ENCODE measurements around the gene ZNF101.
"Not testable (repeated sequence)": the region's sequence is repeated elsewhere in the genome, so short reads cannot be mapped to it uniquely, and the experiment has no call there.

ZNF101 gene

GRCh38 chr19:19689023-19689422, 20.4 kb downstream of the ZNF101 start:
- not testable (repeated sequence) for H3K4me1 ChIP-seq (ENCODE audit: insufficient read depth, low read length); H3K9ac ChIP-seq (ENCODE audit: low read depth, low read length); H3K27ac ChIP-seq (ENCODE audit: low read depth, low read length); H3K36me3 ChIP-seq (ENCODE audit: insufficient read depth, low read length); H3K9me3 ChIP-seq (ENCODE audit: insufficient read depth, low read depth, low read length); H3K27me3 ChIP-seq (ENCODE audit: insufficient read depth, low read length); H3K4me3 ChIP-seq (ENCODE audit: low read length)
- WGBS, result over 99% methylated on average over 10 of the region's 10 CpGs

- Histone ChIP-seq H3K4me3 (ENCODE audit: low read length) (no peak overlapping the region), H3K27ac (ENCODE audit: low read depth, low read length) (no peak overlapping the region), H3K36me3 (ENCODE audit: insufficient read depth, low read length) (no peaks in the 10 kb centered on the region), H3K4me1 (ENCODE audit: insufficient read depth, low read length) (no peaks in the 10 kb centered on the region), H3K9me3 (ENCODE audit: insufficient read depth, low read depth, low read length) (no peaks in the 10 kb centered on the region), H3K27me3 (ENCODE audit: insufficient read depth, low read length) (no peaks in the 10 kb centered on the region), H3K9ac (ENCODE audit: low read depth, low read length) (no peak overlapping the region)
- 95% methylated on average over 10 of the region's 10 CpGs for WGBS
Observed at GRCh38 chr19:19691683-19692082, 23.0 kb downstream of the ZNF101 start.

GRCh38 chr19:19696386-19696785, 27.7 kb downstream of the ZNF101 start:
- Histone ChIP-seq H3K4me1 (ENCODE audit: insufficient read depth, low read length) (no peaks in the 10 kb centered on the region), H3K9ac (ENCODE audit: low read depth, low read length) (no peak overlapping the region), H3K27me3 (ENCODE audit: insufficient read depth, low read length) (no peaks in the 10 kb centered on the region), H3K9me3 (ENCODE audit: insufficient read depth, low read depth, low read length) (no peaks in the 10 kb centered on the region), H3K27ac (ENCODE audit: low read depth, low read length) (no peak overlapping the region), H3K36me3 (ENCODE audit: insufficient read depth, low read length) (no peaks in the 10 kb centered on the region), H3K4me3 (ENCODE audit: low read length) (no peak overlapping the region)
- 81% methylated on average over 2 of the region's 2 CpGs for WGBS

- Histone ChIP-seq H3K36me3 (ENCODE audit: insufficient read depth, low read length) (no peaks in the 10 kb centered on the region), H3K4me3 (ENCODE audit: low read length) (no peak overlapping the region), H3K27me3 (ENCODE audit: insufficient read depth, low read length) (no peaks in the 10 kb centered on the region), H3K9ac (ENCODE audit: low read depth, low read length) (no peak overlapping the region), H3K27ac (ENCODE audit: low read depth, low read length) (no peak overlapping the region), H3K4me1 (ENCODE audit: insufficient read depth, low read length) (no peaks in the 10 kb centered on the region), H3K9me3 (ENCODE audit: insufficient read depth, low read depth, low read length) (no peaks in the 10 kb centered on the region)
- 90% methylated on average over 5 of the region's 5 CpGs for WGBS
Observed at GRCh38 chr19:19697589-19697988, 28.9 kb downstream of the ZNF101 start.

- 81% methylated on average over 1 of the region's 1 CpG for WGBS
- not testable (repeated sequence) for H3K9ac ChIP-seq (ENCODE audit: low read depth, low read length); H3K4me3 ChIP-seq (ENCODE audit: low read length); H3K27ac ChIP-seq (ENCODE audit: low read depth, low read length); H3K9me3 ChIP-seq (ENCODE audit: insufficient read depth, low read depth, low read length); H3K27me3 ChIP-seq (ENCODE audit: insufficient read depth, low read length); H3K36me3 ChIP-seq (ENCODE audit: insufficient read depth, low read length); H3K4me1 ChIP-seq (ENCODE audit: insufficient read depth, low read length)
Observed at GRCh38 chr19:19700493-19700892, 31.9 kb downstream of the ZNF101 start.

GRCh38 chr19:19704836-19705235, 36.2 kb downstream of the ZNF101 start:
- H3K4me1 ChIP-seq (ENCODE audit: insufficient read depth, low read length), result no peaks in the 10 kb centered on the region
- H3K36me3 ChIP-seq (ENCODE audit: insufficient read depth, low read length), result peaks cover 13% of the 10 kb centered on the region
- 85% methylated on average over 6 of the region's 6 CpGs for WGBS
- no peak overlapping the region for H3K9ac ChIP-seq (ENCODE audit: low read depth, low read length)
- H3K4me3 ChIP-seq (ENCODE audit: low read length), result no peak overlapping the region
- H3K27ac ChIP-seq (ENCODE audit: low read depth, low read length), result no peak overlapping the region
- H3K27me3 ChIP-seq (ENCODE audit: insufficient read depth, low read length), result no peaks in the 10 kb centered on the region
- peaks cover 27% of the 10 kb centered on the region for H3K9me3 ChIP-seq (ENCODE audit: insufficient read depth, low read depth, low read length)

- no peaks in the 10 kb centered on the region for H3K4me1 ChIP-seq (ENCODE audit: insufficient read depth, low read length)
- peaks cover 83% of the 10 kb centered on the region for H3K9me3 ChIP-seq (ENCODE audit: insufficient read depth, low read depth, low read length)
- no peak overlapping the region for H3K9ac ChIP-seq (ENCODE audit: low read depth, low read length)
- WGBS, result 97% methylated on average over 2 of the region's 2 CpGs
- H3K36me3 ChIP-seq (ENCODE audit: insufficient read depth, low read length), result peaks cover 61% of the 10 kb centered on the region
- peak overlapping the region; percentile 22; the same call in 1 of the 2 replicates for H3K4me3 ChIP-seq (ENCODE audit: low read length)
- H3K27me3 ChIP-seq (ENCODE audit: insufficient read depth, low read length), result no peaks in the 10 kb centered on the region
- no peak overlapping the region for H3K27ac ChIP-seq (ENCODE audit: low read depth, low read length)
Observed at GRCh38 chr19:19710506-19710905, 41.9 kb downstream of the ZNF101 start.

- Histone ChIP-seq H3K27me3 (ENCODE audit: insufficient read depth, low read length) (no peaks in the 10 kb centered on the region), H3K9me3 (ENCODE audit: insufficient read depth, low read depth, low read length) (peaks cover 93% of the 10 kb centered on the region), H3K4me3 (ENCODE audit: low read length) (peak overlapping the region; percentile 22; the same call in 1 of the 2 replicates), H3K4me1 (ENCODE audit: insufficient read depth, low read length) (no peaks in the 10 kb centered on the region), H3K36me3 (ENCODE audit: insufficient read depth, low read length) (peaks cover 61% of the 10 kb centered on the region), H3K9ac (ENCODE audit: low read depth, low read length) (no peak overlapping the region), H3K27ac (ENCODE audit: low read depth, low read length) (no peak overlapping the region)
- WGBS, result 95% methylated on average over 14 of the region's 14 CpGs
Observed at GRCh38 chr19:19711306-19711933, 42.8 kb downstream of the ZNF101 start.

- no peak overlapping the region for H3K27ac ChIP-seq (ENCODE audit: low read depth, low read length)
- H3K4me3 ChIP-seq (ENCODE audit: low read length), result peak overlapping the region; percentile 18; the same call in 1 of the 2 replicates
- WGBS, result 98% methylated on average over 9 of the region's 10 CpGs
- H3K36me3 ChIP-seq (ENCODE audit: insufficient read depth, low read length), result peaks cover 64% of the 10 kb centered on the region
- no peak overlapping the region for H3K9ac ChIP-seq (ENCODE audit: low read depth, low read length)
- H3K4me1 ChIP-seq (ENCODE audit: insufficient read depth, low read length), result no peaks in the 10 kb centered on the region
- peaks cover 99% of the 10 kb centered on the region for H3K9me3 ChIP-seq (ENCODE audit: insufficient read depth, low read depth, low read length)
- no peaks in the 10 kb centered on the region for H3K27me3 ChIP-seq (ENCODE audit: insufficient read depth, low read length)
Observed at GRCh38 chr19:19711934-19712828, 43.5 kb downstream of the ZNF101 start.

GRCh38 chr19:19719798-19720197, 51.2 kb downstream of the ZNF101 start:
- no peak overlapping the region for H3K27ac ChIP-seq (ENCODE audit: low read depth, low read length)
- H3K4me3 ChIP-seq (ENCODE audit: low read length), result no peak overlapping the region
- H3K9me3 ChIP-seq (ENCODE audit: insufficient read depth, low read depth, low read length), result peaks cover 64% of the 10 kb centered on the region
- no peak overlapping the region for H3K9ac ChIP-seq (ENCODE audit: low read depth, low read length)
- peaks cover 14% of the 10 kb centered on the region; the same call in 1 of the 2 replicates for H3K36me3 ChIP-seq (ENCODE audit: insufficient read depth, low read length)
- no peaks in the 10 kb centered on the region for H3K27me3 ChIP-seq (ENCODE audit: insufficient read depth, low read length)
- no peaks in the 10 kb centered on the region for H3K4me1 ChIP-seq (ENCODE audit: insufficient read depth, low read length)
- 97% methylated on average over 1 of the region's 2 CpGs for WGBS

GRCh38 chr19:19721896-19722295, 53.3 kb downstream of the ZNF101 start:
- Histone ChIP-seq H3K4me1 (ENCODE audit: insufficient read depth, low read length) (no peaks in the 10 kb centered on the region), H3K9ac (ENCODE audit: low read depth, low read length) (no peak overlapping the region), H3K9me3 (ENCODE audit: insufficient read depth, low read depth, low read length) (peaks cover 51% of the 10 kb centered on the region), H3K27me3 (ENCODE audit: insufficient read depth, low read length) (no peaks in the 10 kb centered on the region), H3K27ac (ENCODE audit: low read depth, low read length) (no peak overlapping the region), H3K36me3 (ENCODE audit: insufficient read depth, low read length) (peaks cover 14% of the 10 kb centered on the region; the same call in 1 of the 2 replicates), H3K4me3 (ENCODE audit: low read length) (no peak overlapping the region)
- 92% methylated on average over 2 of the region's 2 CpGs for WGBS

Data from HUES64 (cell line).